Measurements from ENCODE around the gene CNKSR3.

DNA sequence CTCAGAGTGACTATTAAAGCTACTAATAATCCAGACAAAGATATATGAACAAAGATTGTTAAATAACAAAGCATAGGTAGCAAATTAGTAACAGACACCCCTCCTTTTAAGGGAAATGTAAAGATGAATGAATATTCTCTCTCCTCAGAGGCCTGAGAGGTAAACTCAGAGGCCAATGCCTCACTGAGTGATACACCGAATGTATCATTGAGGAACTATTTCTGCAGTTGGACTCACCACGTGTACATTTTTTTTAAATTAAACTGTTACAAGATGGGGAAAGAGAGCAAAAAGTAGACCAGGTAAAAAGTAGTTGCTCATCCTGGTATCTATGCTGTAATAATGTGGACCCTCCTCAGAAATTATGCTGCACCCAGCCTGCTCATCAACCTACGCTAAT lies 81.6 kb downstream of the CNKSR3 start:
- TF ChIP-seq CTCF (IDR thresholded peaks at IDR 0.05; ENCODE audit: poor library complexity) (no peak), EZH2 (IDR thresholded peaks at IDR 0.05; ENCODE audit: borderline replicate concordance) (no peak), EZH2phosphoT487 (IDR thresholded peaks at IDR 0.05; ENCODE audit: low read depth, severe bottlenecking, unreplicated experiment) (no peak)

All from hepatocyte (in vitro differentiated cells).